Kidney epithelial cell (primary cell): ENCODE results near the gene LINC01488. TPM values are rescaled to one million over a fixed set of nuclear protein-coding genes. Genes with fewer than 3 reads are reported as not detected.

ENCODE experiments used
- DNase-seq: peaks from one replicate; pipeline ENCODE4 v3.0.0-alpha.2; 2010; ENCODE audit warnings: low read depth
- H3K27me3 ChIP-seq: 2 replicates; pipeline ENCODE4 v1.6.0; 2011; ENCODE audit warnings: low read length; ENCODE audit not compliant: control insufficient read depth, insufficient read depth
- H3K36me3 ChIP-seq: 2 replicates; pipeline ENCODE4 v1.5.1; 2011; ENCODE audit warnings: low read length; ENCODE audit not compliant: control insufficient read depth, insufficient read depth
- H3K4me3 ChIP-seq: 2 replicates; pipeline ENCODE4 v1.5.1; 2011; ENCODE audit warnings: low read depth, mild to moderate bottlenecking, control low read depth, low read length
- total RNA-seq: library from RNA; depleted of rRNA; stranded (reverse); fragments of >200 nt; gene quantifications from 2 replicates; pipeline ENCODE4 v1.2.3, GENCODE V29; 2015
- TF ChIP-seq, protein P1 (sequence below): IDR thresholded peaks from 2 replicates; pipeline ENCODE4 v1.5.1; 2011; ENCODE audit warnings: mild to moderate bottlenecking, moderate library complexity, low read length, control low read depth, inconsistent platforms; ENCODE audit not compliant: insufficient read depth, poor library complexity, severe bottlenecking

The LINC01488 gene
- total RNA-seq = not detected in 2 replicates

DNA sequence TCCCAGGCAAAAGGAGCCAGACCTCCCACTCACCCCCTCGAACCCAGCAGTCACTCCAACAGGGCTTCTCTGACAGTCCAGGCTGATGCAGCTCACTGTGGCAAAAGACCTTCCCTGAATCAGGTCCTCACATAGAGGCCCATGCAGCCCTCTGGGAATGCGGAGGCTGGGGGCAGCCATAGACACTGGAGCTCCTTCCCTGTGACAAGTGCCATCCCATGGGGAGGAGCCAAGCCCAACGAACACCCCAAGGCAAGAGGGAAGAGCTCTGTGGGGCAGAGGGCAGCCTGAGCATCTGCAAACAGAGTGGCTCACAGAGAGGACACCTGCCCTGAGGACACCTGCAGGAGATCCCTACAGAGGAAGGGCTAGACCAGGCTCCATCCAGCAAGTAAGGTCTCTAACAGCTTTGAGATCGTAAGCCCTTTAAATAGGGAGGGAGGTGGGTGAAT is at the start of gene LINC01488:
Gene LINC01488, plus strand, starts transcription at position 271 of the 452 bp plus-strand sequence.
- DNase-seq = no peak
- H3K4me3 ChIP-seq = no peak within 1 kb of the TSS
- TF ChIP-seq, protein P1, sequence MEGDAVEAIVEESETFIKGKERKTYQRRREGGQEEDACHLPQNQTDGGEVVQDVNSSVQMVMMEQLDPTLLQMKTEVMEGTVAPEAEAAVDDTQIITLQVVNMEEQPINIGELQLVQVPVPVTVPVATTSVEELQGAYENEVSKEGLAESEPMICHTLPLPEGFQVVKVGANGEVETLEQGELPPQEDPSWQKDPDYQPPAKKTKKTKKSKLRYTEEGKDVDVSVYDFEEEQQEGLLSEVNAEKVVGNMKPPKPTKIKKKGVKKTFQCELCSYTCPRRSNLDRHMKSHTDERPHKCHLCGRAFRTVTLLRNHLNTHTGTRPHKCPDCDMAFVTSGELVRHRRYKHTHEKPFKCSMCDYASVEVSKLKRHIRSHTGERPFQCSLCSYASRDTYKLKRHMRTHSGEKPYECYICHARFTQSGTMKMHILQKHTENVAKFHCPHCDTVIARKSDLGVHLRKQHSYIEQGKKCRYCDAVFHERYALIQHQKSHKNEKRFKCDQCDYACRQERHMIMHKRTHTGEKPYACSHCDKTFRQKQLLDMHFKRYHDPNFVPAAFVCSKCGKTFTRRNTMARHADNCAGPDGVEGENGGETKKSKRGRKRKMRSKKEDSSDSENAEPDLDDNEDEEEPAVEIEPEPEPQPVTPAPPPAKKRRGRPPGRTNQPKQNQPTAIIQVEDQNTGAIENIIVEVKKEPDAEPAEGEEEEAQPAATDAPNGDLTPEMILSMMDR = no peak
- no peaks in the 10 kb centered on the region for H3K27me3 ChIP-seq
- H3K36me3 ChIP-seq = no peaks in the 10 kb centered on the region

DNA sequence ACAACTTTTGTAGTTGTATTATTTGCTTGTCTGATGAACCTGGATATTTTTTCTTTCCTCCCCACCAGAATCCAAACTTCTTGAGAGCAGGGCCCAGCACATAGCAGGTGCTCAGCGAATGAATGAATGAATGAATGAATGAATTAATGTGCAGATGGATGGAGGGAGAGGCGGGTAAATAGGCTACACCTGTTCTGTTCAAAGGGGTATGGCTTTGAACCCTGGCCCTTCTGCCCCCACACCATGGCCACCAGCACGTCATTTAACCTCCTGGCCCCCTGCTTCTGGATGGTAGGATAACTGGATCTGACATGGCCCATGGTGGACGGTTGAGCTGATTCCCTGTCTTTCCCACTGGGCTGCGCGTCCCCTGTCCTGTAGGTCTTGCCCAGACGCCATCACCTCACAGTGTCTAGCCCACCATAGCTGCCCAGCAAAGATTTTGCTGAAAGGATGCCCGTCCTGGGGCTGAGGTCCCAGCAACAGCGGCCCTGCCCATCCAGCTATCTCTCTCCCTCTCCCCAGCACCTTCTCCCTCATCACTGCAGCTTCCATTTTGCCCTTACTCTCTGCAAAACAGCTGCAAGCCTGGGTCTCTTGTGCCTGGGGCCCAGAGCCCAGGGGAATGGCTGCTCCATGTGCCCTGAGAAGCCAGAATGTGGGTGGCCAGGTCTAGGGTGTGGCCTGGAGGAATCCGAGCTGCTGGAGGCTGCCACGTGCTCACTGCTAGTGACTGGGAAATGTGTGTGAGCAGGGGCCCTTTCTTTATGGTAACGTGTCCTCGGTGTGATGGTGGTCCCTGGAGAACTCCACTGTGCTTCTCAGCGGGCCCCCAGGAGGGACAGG is 49.3 kb upstream of the LINC01488 start:
- Histone ChIP-seq H3K4me3 (no peak overlapping the region), H3K27me3 (no peaks in the 10 kb centered on the region), H3K36me3 (no peaks in the 10 kb centered on the region)
- TF ChIP-seq, protein P1 = no peak
- no peak for DNase-seq

GRCh38 chr11:69433741-69434140 is 47.7 kb upstream of the LINC01488 start:
- TF ChIP-seq, protein P1 = no peak
- H3K4me3 ChIP-seq = no peak overlapping the region
- H3K36me3 ChIP-seq = no peaks in the 10 kb centered on the region
- no peaks in the 10 kb centered on the region for H3K27me3 ChIP-seq
- no peak for DNase-seq

DNA sequence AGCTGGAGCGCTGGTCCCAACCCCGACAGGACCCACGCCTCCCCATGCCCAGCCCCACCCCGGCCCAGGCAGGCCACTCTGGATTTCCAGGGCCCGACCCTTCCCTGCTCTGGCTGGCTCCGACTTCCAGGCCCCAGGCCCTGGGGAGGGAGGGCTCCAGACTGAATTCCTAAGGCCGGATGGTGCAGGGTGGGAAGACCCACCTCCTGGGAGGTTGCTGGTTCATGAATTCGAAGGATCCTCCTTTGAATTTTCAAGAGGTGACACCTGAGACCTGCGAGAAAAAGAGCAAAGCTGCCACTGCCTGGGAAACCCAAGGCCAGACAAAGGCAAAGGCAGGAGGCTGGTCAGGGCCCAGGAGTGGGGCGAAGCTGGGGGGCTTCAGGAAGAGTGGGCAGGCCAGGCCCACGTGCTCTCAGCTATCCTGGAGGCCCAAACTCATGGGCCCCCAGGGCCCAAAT is 47.0 kb upstream of the LINC01488 start:
- no peak for DNase-seq
- TF ChIP-seq, protein P1 = no peak
- Histone ChIP-seq H3K36me3 (no peaks in the 10 kb centered on the region), H3K4me3 (no peak overlapping the region), H3K27me3 (no peaks in the 10 kb centered on the region)

GRCh38 chr11:69435161-69435986 is 46.1 kb upstream of the LINC01488 start:
- no peak for DNase-seq
- TF ChIP-seq, protein P1 = no peak
- no peaks in the 10 kb centered on the region for H3K27me3 ChIP-seq
- no peaks in the 10 kb centered on the region for H3K36me3 ChIP-seq
- no peak overlapping the region for H3K4me3 ChIP-seq
